Measurements from ENCODE around the gene CATSPERZ. TPM values are rescaled to one million over a fixed set of nuclear protein-coding genes. Genes with fewer than 3 reads are reported as not detected.

The CATSPERZ gene
- total and polyA plus RNA-seq, 9 of the 15 experiments (the other 6 are each of a cell fraction or from before 2014, with no cell fraction given): 0.86 to 8.5 (median 3.5) TPM

- TF ChIP-seq, protein P1, sequence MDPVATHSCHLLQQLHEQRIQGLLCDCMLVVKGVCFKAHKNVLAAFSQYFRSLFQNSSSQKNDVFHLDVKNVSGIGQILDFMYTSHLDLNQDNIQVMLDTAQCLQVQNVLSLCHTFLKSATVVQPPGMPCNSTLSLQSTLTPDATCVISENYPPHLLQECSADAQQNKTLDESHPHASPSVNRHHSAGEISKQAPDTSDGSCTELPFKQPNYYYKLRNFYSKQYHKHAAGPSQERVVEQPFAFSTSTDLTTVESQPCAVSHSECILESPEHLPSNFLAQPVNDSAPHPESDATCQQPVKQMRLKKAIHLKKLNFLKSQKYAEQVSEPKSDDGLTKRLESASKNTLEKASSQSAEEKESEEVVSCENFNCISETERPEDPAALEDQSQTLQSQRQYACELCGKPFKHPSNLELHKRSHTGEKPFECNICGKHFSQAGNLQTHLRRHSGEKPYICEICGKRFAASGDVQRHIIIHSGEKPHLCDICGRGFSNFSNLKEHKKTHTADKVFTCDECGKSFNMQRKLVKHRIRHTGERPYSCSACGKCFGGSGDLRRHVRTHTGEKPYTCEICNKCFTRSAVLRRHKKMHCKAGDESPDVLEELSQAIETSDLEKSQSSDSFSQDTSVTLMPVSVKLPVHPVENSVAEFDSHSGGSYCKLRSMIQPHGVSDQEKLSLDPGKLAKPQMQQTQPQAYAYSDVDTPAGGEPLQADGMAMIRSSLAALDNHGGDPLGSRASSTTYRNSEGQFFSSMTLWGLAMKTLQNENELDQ (CRISPR knock-in tag; IDR thresholded peaks at IDR 0.05; ENCODE audit: borderline replicate concordance): no peak
- TF ChIP-seq NFIC (IDR thresholded peaks at IDR 0.05): 0 out of 2 replicates have a peak, but pooled peaks have one; percentile 9
- no peak; the same call in 1 of the 2 replicates for TF ChIP-seq ZBTB2 (IDR thresholded peaks at IDR 0.05)
- TF ChIP-seq KAT7 (CRISPR knock-in tag; IDR thresholded peaks at IDR 0.05; ENCODE audit: borderline replicate concordance): no peak
- TF ChIP-seq TEAD4 (IDR thresholded peaks at IDR 0.05; ENCODE audit: low read length): peak; percentile 56
- TF ChIP-seq TEAD4 (CRISPR knock-in tag; IDR thresholded peaks at IDR 0.05; ENCODE audit: borderline replicate concordance): no peak
- TF ChIP-seq ZKSCAN8 (CRISPR knock-in tag; IDR thresholded peaks at IDR 0.05): 0 out of 2 replicates have a peak, but pooled peaks have one; percentile 38
- TF ChIP-seq ZNF764 (CRISPR knock-in tag; IDR thresholded peaks at IDR 0.05; ENCODE audit: low read depth): no peak
- TF ChIP-seq ZC3H8 (IDR thresholded peaks at IDR 0.05): no peak
- TF ChIP-seq ZNF431 (CRISPR knock-in tag; IDR thresholded peaks at IDR 0.05): no peak
- no peak for TF ChIP-seq CBX8 (IDR thresholded peaks at IDR 0.05; ENCODE audit: borderline replicate concordance, extremely low read depth, low read depth, low read length, poor library complexity, severe bottlenecking)
- no peak for TF ChIP-seq E2F8 (IDR thresholded peaks at IDR 0.05; ENCODE audit: low read depth, partially characterized antibody)
- no peak for TF ChIP-seq C11orf30 (IDR thresholded peaks at IDR 0.05; ENCODE audit: low read depth)
- no peak for TF ChIP-seq LARP7 (IDR thresholded peaks at IDR 0.05)
- TF ChIP-seq HDAC2 (IDR thresholded peaks at IDR 0.05): 0 out of 2 replicates have a peak, but pooled peaks have one; percentile 35
- no peak for TF ChIP-seq THRAP3 (IDR thresholded peaks at IDR 0.05; ENCODE audit: borderline replicate concordance)
- TF ChIP-seq PHF21A (IDR thresholded peaks at IDR 0.05; ENCODE audit: borderline replicate concordance, low read depth): no peak
- no peak for TF ChIP-seq ZNF212 (CRISPR knock-in tag; IDR thresholded peaks at IDR 0.05)
- TF ChIP-seq HMBOX1 (IDR thresholded peaks at IDR 0.05): no peak
- no peak for TF ChIP-seq ZNF224 (CRISPR knock-in tag; IDR thresholded peaks at IDR 0.05)
- TF ChIP-seq, protein P2, sequence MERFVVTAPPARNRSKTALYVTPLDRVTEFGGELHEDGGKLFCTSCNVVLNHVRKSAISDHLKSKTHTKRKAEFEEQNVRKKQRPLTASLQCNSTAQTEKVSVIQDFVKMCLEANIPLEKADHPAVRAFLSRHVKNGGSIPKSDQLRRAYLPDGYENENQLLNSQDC (CRISPR knock-in tag; IDR thresholded peaks at IDR 0.05): no peak
- TF ChIP-seq PML (IDR thresholded peaks at IDR 0.05; ENCODE audit: low read length): no peak
- no peak for TF ChIP-seq KLF1 (tag; IDR thresholded peaks at IDR 0.05)
- TF ChIP-seq ETV1 (tag; conservative IDR thresholded peaks at IDR 0.05; ENCODE audit: low read depth): no peak
Measured at GRCh38 chr11:64333556-64333955, 33.4 kb downstream of the CATSPERZ start (continued).
